Activated CD4-positive, alpha-beta T cell treated with anti-CD3 and anti-CD28 coated beads, Interleukin-2, amount 10 ng/mL, durations not matched to agents 7 days and 5 days (primary cell): ENCODE data around the gene SFTPA2. TPM values are rescaled to one million over a fixed set of nuclear protein-coding genes. Genes with fewer than 3 reads are reported as not detected.
"Not testable (repeated sequence)": the region's sequence is repeated elsewhere in the genome, so short reads cannot be mapped to it uniquely, and the experiment has no call there.

ENCODE experiments used
- CTCF ChIA-PET: fragments of 350-600 bp; sonication (Branson Sonifier 250); formaldehyde crosslinking; loops from one replicate; lab custom pipeline; 2021; ENCODE audit warnings: antibody characterized with exemption; lab: Charles Lee
- POLR2A ChIA-PET: fragments of 350-600 bp; sonication (Branson Sonifier 250); formaldehyde crosslinking; loops from one replicate; lab custom pipeline; 2021; ENCODE audit warnings: antibody characterized with exemption; lab: Charles Lee
- DNase-seq: peaks from one replicate; pipeline ENCODE4 v3.0.0-alpha.2; 2020
- H3K27ac Mint-ChIP-seq: one replicate; pipeline ENCODE4 v1.8.0; 2021; ENCODE audit warnings: mild to moderate bottlenecking, moderate library complexity, mixed read lengths
- H3K27me3 Mint-ChIP-seq: one replicate; pipeline ENCODE4 v1.8.0; 2021; ENCODE audit warnings: mixed read lengths
- H3K36me3 Mint-ChIP-seq: one replicate; pipeline ENCODE4 v1.8.0; 2021; ENCODE audit warnings: low read depth, mixed read lengths
- H3K4me1 Mint-ChIP-seq: one replicate; pipeline ENCODE4 v1.8.0; 2021; ENCODE audit warnings: mixed read lengths
- H3K4me3 Mint-ChIP-seq: one replicate; pipeline ENCODE4 v1.8.0; 2021; ENCODE audit warnings: mild to moderate bottlenecking, moderate library complexity, mixed read lengths
- H3K9me3 Mint-ChIP-seq: one replicate; pipeline ENCODE4 v1.8.0; 2021; ENCODE audit warnings: mixed read lengths
- total RNA-seq, 2 experiments: library from RNA; stranded (reverse); gene quantifications; one replicate each; pipeline ENCODE4 v1.2.3, GENCODE V29; 2021

Gene SFTPA2
- total RNA-seq, 2 experiments from 2014 or later, result not detected

DNA sequence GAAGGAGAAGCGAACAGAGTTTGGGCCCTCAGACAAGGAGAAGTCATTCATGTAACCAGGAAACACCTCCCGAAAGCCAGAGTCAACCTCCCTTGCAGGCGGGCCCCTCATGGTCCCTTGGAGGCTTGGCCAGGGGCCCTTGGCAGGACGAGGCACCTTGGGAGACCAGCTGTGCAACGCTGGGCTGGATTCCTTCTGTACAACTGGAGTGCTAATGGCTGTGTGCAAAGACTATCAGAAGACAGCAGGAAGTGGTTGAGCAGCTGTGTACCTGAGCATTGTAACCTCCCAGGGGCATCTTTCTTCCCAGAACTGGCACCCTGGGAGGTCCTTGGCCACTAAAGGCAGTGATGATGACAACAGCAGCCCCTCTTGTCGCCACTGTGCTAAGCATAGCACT is 38.5 kb downstream of the SFTPA2 start:
- H3K27ac Mint-ChIP-seq, CTCF ChIA-PET, H3K9me3 Mint-ChIP-seq, H3K4me1 Mint-ChIP-seq, POLR2A ChIA-PET, H3K36me3 Mint-ChIP-seq, DNase-seq, H3K4me3 Mint-ChIP-seq, H3K27me3 Mint-ChIP-seq: not testable (repeated sequence)

DNA sequence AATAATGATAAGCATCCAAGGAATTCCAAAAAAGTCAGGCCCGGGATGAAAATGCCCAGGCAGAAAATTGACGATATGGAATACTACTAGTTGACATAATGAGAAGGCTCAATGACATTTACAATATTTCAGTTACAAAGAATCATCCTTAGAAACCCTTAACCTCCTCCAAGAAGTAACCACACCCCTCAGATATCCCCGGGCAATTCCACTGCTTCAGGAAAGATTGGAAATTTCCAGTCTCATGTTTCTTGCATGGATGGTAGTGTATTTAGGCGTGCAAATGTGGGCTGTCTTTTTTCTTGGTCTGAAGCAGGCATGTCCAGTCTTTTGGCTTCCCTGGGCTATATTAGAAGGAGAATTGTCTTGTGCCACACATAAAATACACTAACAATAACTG is 42.6 kb downstream of the SFTPA2 start:
- H3K4me3 Mint-ChIP-seq, H3K4me1 Mint-ChIP-seq, H3K9me3 Mint-ChIP-seq, CTCF ChIA-PET, POLR2A ChIA-PET, H3K36me3 Mint-ChIP-seq, H3K27ac Mint-ChIP-seq, DNase-seq: not testable (repeated sequence)
- H3K27me3 Mint-ChIP-seq, result peaks cover 17% of the 10 kb centered on the region

DNA sequence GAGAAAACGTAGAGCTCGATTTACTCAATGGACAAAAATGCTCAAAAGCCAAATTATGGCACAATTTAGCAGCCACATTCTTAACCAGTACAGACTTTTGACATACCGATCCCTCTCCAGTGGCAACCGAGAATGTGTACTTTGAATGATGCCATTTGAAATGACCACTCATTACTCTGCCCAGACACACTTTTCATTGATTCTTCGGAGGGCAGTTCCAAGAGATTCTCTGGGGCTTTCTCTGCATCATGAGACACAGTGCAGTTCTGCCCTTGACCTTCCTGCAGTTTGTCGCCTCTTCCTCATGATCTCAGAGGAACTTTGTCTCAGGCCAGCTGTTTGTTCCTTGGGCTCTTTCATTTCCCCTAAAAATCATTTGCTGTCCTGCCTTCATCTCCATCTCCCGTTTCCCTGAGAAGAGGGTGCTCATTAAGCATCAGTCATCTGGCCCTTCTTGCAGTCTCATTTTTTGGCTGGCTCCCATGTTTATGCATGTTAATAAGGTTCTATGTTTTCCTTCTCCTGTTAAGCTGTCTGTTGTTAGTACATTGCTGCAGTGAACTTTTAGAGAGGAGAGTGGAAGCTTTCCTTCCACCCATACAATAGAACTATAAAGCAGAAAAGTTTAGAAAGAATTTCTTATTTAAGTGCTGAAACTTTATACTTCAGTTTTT is 43.5 kb downstream of the SFTPA2 start:
- POLR2A ChIA-PET, H3K27ac Mint-ChIP-seq, H3K4me1 Mint-ChIP-seq, H3K9me3 Mint-ChIP-seq, DNase-seq, H3K4me3 Mint-ChIP-seq, CTCF ChIA-PET, H3K36me3 Mint-ChIP-seq: not testable (repeated sequence)
- peaks cover 17% of the 10 kb centered on the region for H3K27me3 Mint-ChIP-seq

DNA sequence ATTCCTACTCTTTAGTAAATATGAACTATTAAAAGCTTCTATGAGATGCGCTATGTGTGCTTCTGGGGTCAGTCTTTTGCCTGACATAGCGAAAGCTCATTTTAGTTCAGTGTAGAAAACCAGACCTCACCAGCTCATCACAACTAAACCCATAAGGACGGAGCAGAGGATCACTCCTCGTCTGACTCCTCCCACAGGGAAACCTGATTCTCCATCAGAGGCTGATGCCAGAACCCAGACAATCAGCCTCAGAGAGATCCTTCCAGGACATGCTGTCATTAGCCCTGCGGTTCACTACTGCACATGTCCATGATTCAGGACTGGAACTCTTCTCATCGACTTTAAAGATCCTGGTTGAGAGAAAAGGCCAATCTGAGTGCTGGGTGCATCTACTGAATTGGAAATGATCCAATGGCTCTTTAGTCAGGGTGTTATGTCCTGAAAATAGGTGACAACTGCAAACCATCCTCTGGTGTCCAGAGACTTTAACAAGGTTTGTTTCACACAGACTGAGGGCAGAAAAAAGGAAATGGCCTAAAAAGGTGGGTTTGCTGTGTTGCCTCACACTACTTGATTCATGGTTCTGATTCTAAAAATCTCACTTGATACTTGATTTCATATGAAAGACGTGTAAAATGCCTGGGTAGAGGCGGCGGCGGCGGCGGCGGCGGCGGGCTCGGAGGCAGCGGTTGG is 48.2 kb downstream of the SFTPA2 start, which contains the start of gene EIF5AL1:
TSS of gene EIF5AL1 (plus strand) at position 643 of the 693 bp plus-strand sequence. CDS start 117 bp downstream, outside the sequence.
- CTCF ChIA-PET, POLR2A ChIA-PET: not testable (repeated sequence)
- peaks cover 20% of the 10 kb centered on the region for H3K27me3 Mint-ChIP-seq

DNA sequence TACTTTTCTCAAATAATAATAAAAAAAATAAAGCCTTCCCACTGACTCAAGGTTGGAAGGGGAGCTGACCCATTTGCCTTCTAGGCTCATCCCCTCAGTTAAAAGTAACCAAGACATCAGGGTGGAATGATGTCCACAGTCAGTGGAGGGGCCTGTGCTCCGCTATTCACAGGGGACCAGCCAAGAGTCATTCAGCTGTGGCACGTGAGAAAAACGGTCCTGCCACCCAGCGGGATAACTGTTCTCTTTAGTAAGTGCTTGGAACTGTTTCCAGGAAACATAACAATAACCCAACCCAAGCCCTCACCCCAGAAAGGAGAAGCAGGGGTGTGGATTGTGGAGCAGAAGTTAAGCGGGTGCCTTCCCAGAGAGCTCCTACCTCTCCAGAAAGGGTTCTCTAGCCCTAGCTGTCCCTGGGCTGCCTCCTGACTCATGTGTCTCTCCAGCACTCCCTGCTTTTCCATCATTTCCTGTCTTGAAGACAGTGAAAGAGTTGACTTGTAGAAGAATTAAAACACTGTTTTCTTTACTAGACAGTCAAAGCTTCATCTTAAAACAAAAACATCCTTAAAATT is 50.2 kb downstream of the SFTPA2 start:
- DNase-seq, CTCF ChIA-PET, POLR2A ChIA-PET, H3K4me3 Mint-ChIP-seq, H3K9me3 Mint-ChIP-seq, H3K27ac Mint-ChIP-seq, H3K36me3 Mint-ChIP-seq: not testable (repeated sequence)
- H3K27me3 Mint-ChIP-seq, result peaks cover 11% of the 10 kb centered on the region
- peaks cover 12% of the 10 kb centered on the region for H3K4me1 Mint-ChIP-seq

More for the DNA sequence above, 48.2 kb downstream of the SFTPA2 start, which contains the start of gene EIF5AL1:
- not testable (repeated sequence) for DNase-seq, H3K36me3 Mint-ChIP-seq, H3K9me3 Mint-ChIP-seq, H3K4me1 Mint-ChIP-seq, H3K27ac Mint-ChIP-seq, H3K4me3 Mint-ChIP-seq

DNA sequence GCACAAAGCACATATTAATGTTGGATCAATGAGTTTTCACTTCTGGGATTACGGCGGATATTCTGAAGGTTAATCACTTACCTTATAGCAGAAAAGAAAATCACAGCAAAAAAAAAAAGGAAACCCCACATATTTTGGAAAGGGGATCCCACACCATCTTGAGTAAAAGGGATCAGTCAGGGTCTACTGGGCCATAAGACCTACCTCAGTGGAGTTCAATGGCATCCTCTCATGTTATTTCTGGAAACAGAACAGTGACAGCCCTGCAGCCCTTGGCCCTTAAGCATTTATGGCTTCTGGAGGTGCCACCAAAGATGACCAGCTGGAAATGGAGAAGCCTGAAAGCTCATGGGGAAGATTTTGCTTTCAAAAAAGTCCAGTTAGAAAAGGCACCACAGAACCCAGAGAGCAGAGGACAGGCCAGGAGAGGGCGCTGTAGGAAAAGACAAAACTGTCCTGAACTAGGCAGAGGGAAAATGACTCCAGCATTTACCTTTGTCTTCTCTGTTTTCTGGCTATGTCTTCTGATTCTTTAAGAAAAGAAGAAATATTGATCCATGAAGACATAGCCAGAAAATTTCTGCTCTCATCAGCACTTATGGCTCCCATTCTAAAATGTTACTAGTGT is 50.8 kb downstream of the SFTPA2 start:
- H3K27ac Mint-ChIP-seq, H3K27me3 Mint-ChIP-seq, H3K36me3 Mint-ChIP-seq, CTCF ChIA-PET, H3K4me3 Mint-ChIP-seq, H3K9me3 Mint-ChIP-seq, DNase-seq, POLR2A ChIA-PET: not testable (repeated sequence)
- peaks cover 12% of the 10 kb centered on the region for H3K4me1 Mint-ChIP-seq

DNA sequence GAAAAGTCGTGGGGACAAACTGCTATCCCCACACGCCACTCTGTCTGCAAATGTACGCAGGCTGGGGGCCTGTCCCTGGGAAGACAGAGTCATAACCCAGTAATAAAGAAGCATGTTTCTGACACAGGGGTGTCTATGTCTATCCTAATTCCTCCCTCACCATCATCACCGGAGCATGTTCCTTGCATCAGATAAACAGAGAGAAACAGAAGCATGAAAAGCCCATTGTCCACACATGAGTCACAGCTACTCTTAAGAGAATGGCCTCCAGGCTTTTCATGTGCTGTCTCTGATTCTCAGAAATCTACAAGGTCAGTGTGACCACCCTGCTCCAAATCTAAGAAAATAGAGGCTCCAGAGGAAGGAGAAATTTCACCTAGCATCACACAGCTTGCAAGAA is 52.0 kb downstream of the SFTPA2 start:
- H3K27me3 Mint-ChIP-seq, H3K36me3 Mint-ChIP-seq, POLR2A ChIA-PET, H3K4me3 Mint-ChIP-seq, H3K27ac Mint-ChIP-seq, H3K9me3 Mint-ChIP-seq, DNase-seq: not testable (repeated sequence)
- CTCF ChIA-PET, result interaction anchor here (1.0 kb wide), 1 partner anchor 12 kb away, joined by 4 read pairs; no protein-coding TSS in a partner anchor
- H3K4me1 Mint-ChIP-seq, result peaks cover 12% of the 10 kb centered on the region

DNA sequence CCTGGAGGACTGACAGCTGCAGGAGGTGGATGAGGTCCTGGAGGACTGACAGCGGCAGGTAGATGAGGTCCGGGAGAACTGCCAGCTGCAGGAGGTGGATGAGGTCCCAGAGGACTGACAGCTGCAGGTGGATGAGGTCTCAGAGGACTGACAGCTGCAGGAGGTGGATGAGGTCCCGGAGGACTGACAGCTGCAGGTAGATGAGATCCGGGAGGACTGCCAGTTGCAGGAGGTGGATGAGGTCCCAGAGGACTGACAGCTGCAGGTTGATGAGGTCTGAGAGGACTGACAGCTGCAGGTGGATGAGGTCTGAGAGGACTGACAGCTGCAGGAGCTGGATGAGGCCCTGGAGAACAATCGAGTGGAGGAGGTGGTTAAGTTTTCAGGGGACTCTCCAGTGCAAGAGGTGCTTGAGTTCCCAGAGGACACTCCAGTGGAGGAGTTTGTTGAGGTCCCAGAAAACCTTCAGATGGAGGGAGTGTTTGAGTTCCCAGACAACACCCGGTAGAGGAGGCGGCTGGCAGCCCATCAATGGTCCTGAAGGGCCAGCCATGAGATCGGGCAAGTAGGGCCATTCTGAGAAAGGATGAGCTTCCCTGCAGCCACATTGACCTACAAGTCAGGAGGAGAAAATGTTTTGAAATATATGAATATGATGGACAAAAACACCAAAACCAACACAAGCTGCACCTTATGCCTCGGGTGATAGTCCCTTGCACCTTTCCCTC is 52.6 kb downstream of the SFTPA2 start:
- no peak overlapping the region for H3K27ac Mint-ChIP-seq
- POLR2A ChIA-PET, result no interaction called here
- CTCF ChIA-PET, result interaction anchor here (0.6 to 1.0 kb wide), 2 partner anchors 11 to 214 kb away, joined by 3 to 4 read pairs; no protein-coding TSS in a partner anchor

More for the DNA sequence above, 52.6 kb downstream of the SFTPA2 start:
- peaks cover 14% of the 10 kb centered on the region for H3K4me1 Mint-ChIP-seq
- no peak overlapping the region for H3K4me3 Mint-ChIP-seq
- DNase-seq, result no peak
- H3K9me3 Mint-ChIP-seq, result no peaks in the 10 kb centered on the region
- H3K27me3 Mint-ChIP-seq, result peaks cover 14% of the 10 kb centered on the region
- H3K36me3 Mint-ChIP-seq, result no peaks in the 10 kb centered on the region

Other genes with a start within 250 kb of the SFTPA2 start
- gene PPIF, start 212.9 kb downstream of the SFTPA2 start, total RNA-seq, result 10 to 100 TPM; 53.7 to 56.7 TPM
- under 1 TPM; 0.52 to 0.73 TPM for gene ZCCHC24, start 114.8 kb downstream of the SFTPA2 start, total RNA-seq
- gene EIF5AL1, start 47.9 kb downstream of the SFTPA2 start, total RNA-seq, result under 1 TPM; 0.06 to 0.37 TPM
- not detected for gene SFTPA1, start 50.5 kb upstream of the SFTPA2 start, total RNA-seq
- gene NUTM2B, start 142.8 kb upstream of the SFTPA2 start, total RNA-seq, result under 1 TPM; 0.73 to 0.97 TPM